IMR-90 (cell line): ENCODE results near the gene ALKBH5. TPM values are rescaled to one million over a fixed set of nuclear protein-coding genes. Genes with fewer than 3 reads are reported as not detected.

ENCODE experiments used
- ATAC-seq: fragments of 200-7000 bp; cut with Tn5 transposase; 2 replicates; pipeline ENCODE4 v1.9.1; 2020; ENCODE audit warnings: low read depth, mild to moderate bottlenecking, moderate library complexity
- BruUV-seq: library from RNA; stranded (reverse); fragments of 400-500 nt; replicated peaks from 2 replicates; lab custom pipeline; 2021; lab: Mats Ljungman, UMichigan
- CTCF ChIA-PET: fragments of 300-600 bp; formaldehyde crosslinking; extraction: SDS; loops from one replicate; lab custom pipeline; 2021; ENCODE audit warnings: antibody characterized with exemption; lab: Yijun Ruan, JAX
- POLR2A ChIA-PET: fragments of 300-600 bp; sonication (Branson Sonifier 250); formaldehyde crosslinking; loops from one replicate; lab custom pipeline; 2022; ENCODE audit warnings: antibody characterized with exemption; ENCODE audit not compliant: unreplicated experiment; lab: Charles Lee
- DNase-seq: peaks from one replicate; pipeline ENCODE4 v3.0.0; 2013
- H2AFZ ChIP-seq: replicated peaks from 2 replicates; pipeline ENCODE3; 2013; ENCODE audit warnings: low read length, mild to moderate bottlenecking; ENCODE audit not compliant: poor library complexity
- H2AK5ac ChIP-seq: 2 replicates; pipeline ENCODE4 v1.6.1; 2013; ENCODE audit warnings: low read depth, low read length, inconsistent platforms
- H2AK9ac ChIP-seq: replicated peaks from 2 replicates; pipeline ENCODE3; 2013; ENCODE audit warnings: mild to moderate bottlenecking, low read depth, low read length, moderate library complexity; ENCODE audit not compliant: poor library complexity
- H2BK120ac ChIP-seq: 2 replicates; pipeline ENCODE4 v1.6.1; 2013; ENCODE audit warnings: low read depth, low read length, inconsistent platforms
- H2BK15ac ChIP-seq: 3 replicates; pipeline ENCODE4 v1.6.1; 2013; ENCODE audit warnings: low read depth, low read length, inconsistent platforms
- H2BK20ac ChIP-seq: 2 replicates; pipeline ENCODE4 v1.6.1; 2013; ENCODE audit warnings: low read depth, mild to moderate bottlenecking, inconsistent platforms, low read length, moderate library complexity
- H2BK5ac ChIP-seq: 2 replicates; pipeline ENCODE4 v1.6.1; 2013; ENCODE audit warnings: mild to moderate bottlenecking, low read depth, low read length, inconsistent platforms; ENCODE audit not compliant: poor library complexity, severe bottlenecking
- H3K14ac ChIP-seq: replicated peaks from 2 replicates; pipeline ENCODE4 v1.6.1; 2013; ENCODE audit warnings: low read depth, low read length, inconsistent platforms
- H3K18ac ChIP-seq: 2 replicates; pipeline ENCODE4 v1.6.1; 2013; ENCODE audit warnings: low read depth, low read length, control low read depth
- H3K23ac ChIP-seq: 2 replicates; pipeline ENCODE4 v1.6.1; 2013; ENCODE audit warnings: low read depth, low read length, inconsistent platforms
- H3K27ac ChIP-seq: 2 replicates; pipeline ENCODE4 v1.5.1; 2013; ENCODE audit warnings: mild to moderate bottlenecking, control low read depth, low read length; ENCODE audit not compliant: insufficient read depth
- H3K27me3 ChIP-seq: 2 replicates; pipeline ENCODE4 v1.6.1; 2013; ENCODE audit warnings: low read length; ENCODE audit not compliant: control insufficient read depth, insufficient read depth
- H3K36me3 ChIP-seq: 2 replicates; pipeline ENCODE4 v1.6.1; 2013; ENCODE audit warnings: low read length, mixed read lengths; ENCODE audit not compliant: control insufficient read depth, insufficient read depth
- H3K4ac ChIP-seq: 2 replicates; pipeline ENCODE4 v1.6.1; 2013; ENCODE audit warnings: low read depth, low read length, inconsistent platforms
- H3K4me1 ChIP-seq: 2 replicates; pipeline ENCODE4 v1.6.1; 2013; ENCODE audit warnings: low read length, mixed read lengths; ENCODE audit not compliant: control insufficient read depth, insufficient read depth
- H3K4me2 ChIP-seq: 2 replicates; pipeline ENCODE4 v1.6.1; 2013; ENCODE audit warnings: low read depth, mild to moderate bottlenecking, control low read depth, low read length, moderate library complexity
- H3K4me3 ChIP-seq: 2 replicates; pipeline ENCODE4 v1.5.1; 2013; ENCODE audit warnings: low read depth, mild to moderate bottlenecking, control low read depth, low read length, moderate library complexity; ENCODE audit not compliant: insufficient read depth
- H3K56ac ChIP-seq: 2 replicates; pipeline ENCODE4 v1.6.1; 2013; ENCODE audit warnings: low read length, inconsistent platforms; ENCODE audit not compliant: insufficient read depth; ENCODE audit errors: extremely low read depth
- H3K79me1 ChIP-seq, 2 experiments: 2 replicates each; pipeline ENCODE4 v1.6.1; 2013; ENCODE audit warnings: low read length in 2 of 2, inconsistent platforms in 1 of 2, low read depth in 1 of 2
- H3K9ac ChIP-seq: 2 replicates; pipeline ENCODE4 v1.6.1; 2013; ENCODE audit warnings: low read depth, low read length, control low read depth
- H3K9me1 ChIP-seq: 2 replicates; pipeline ENCODE4 v1.6.1; 2013; ENCODE audit warnings: low read length, inconsistent platforms; ENCODE audit not compliant: insufficient read depth
- H3K9me3 ChIP-seq: 2 replicates; pipeline ENCODE4 v1.6.1; 2013; ENCODE audit warnings: low read length; ENCODE audit not compliant: control insufficient read depth, insufficient read depth
- H4K20me1 ChIP-seq: 2 replicates; pipeline ENCODE4 v1.6.1; 2013; ENCODE audit warnings: low read length, inconsistent platforms; ENCODE audit not compliant: insufficient read depth
- H4K5ac ChIP-seq: 2 replicates; pipeline ENCODE4 v1.6.1; 2013; ENCODE audit warnings: mild to moderate bottlenecking, low read depth, low read length, control low read depth
- H4K8ac ChIP-seq, 2 experiments: 2 replicates each; pipeline ENCODE4 v1.6.1; 2013; ENCODE audit warnings: low read depth in 2 of 2, low read length in 2 of 2, control low read depth in 1 of 2, inconsistent platforms in 1 of 2
- H4K91ac ChIP-seq: 2 replicates; pipeline ENCODE4 v1.6.1; 2013; ENCODE audit warnings: low read depth, low read length, inconsistent platforms; ENCODE audit not compliant: insufficient read depth
- BHLHE40 ChIP-seq: fragments of 150-350 bp; IDR thresholded peaks from 2 replicates; pipeline ENCODE4 v1.6.1; 2016; ENCODE audit warnings: mild to moderate bottlenecking, low read depth, low read length
- CEBPB ChIP-seq: IDR thresholded peaks from 2 replicates; pipeline ENCODE4 v1.6.1; 2012; ENCODE audit warnings: low read depth, low read length, improper control_type of control experiment
- CTCF ChIP-seq: conservative IDR thresholded peaks from 2 replicates; pipeline ENCODE4 v1.5.1; 2012; ENCODE audit warnings: mild to moderate bottlenecking, low read depth, low read length, improper control_type of control experiment
- FOS ChIP-seq: fragments of 150-350 bp; IDR thresholded peaks from 2 replicates; pipeline ENCODE4 v1.6.1; 2016; ENCODE audit warnings: low read depth, low read length
- MAFK ChIP-seq: IDR thresholded peaks from 2 replicates; pipeline ENCODE4 v1.6.1; 2012; ENCODE audit warnings: low read depth, low read length, improper control_type of control experiment
- MAZ ChIP-seq: IDR thresholded peaks from 2 replicates; pipeline ENCODE4 v1.6.1; 2012; ENCODE audit warnings: low read depth, mild to moderate bottlenecking, low read length, improper control_type of control experiment, moderate library complexity, borderline replicate concordance
- MXI1 ChIP-seq: IDR thresholded peaks from 2 replicates; pipeline ENCODE4 v1.6.1; 2012; ENCODE audit warnings: low read depth, mild to moderate bottlenecking, low read length, moderate library complexity, borderline replicate concordance
- POLR2A ChIP-seq: IDR thresholded peaks from 2 replicates; pipeline ENCODE4 v1.6.1; 2012; ENCODE audit warnings: mild to moderate bottlenecking, low read depth, low read length
- RAD21 ChIP-seq: IDR thresholded peaks from 2 replicates; pipeline ENCODE4 v1.6.1; 2012; ENCODE audit warnings: low read length, improper control_type of control experiment
- RCOR1 ChIP-seq: IDR thresholded peaks from 2 replicates; pipeline ENCODE4 v1.6.1; 2012; ENCODE audit warnings: mild to moderate bottlenecking, low read length, improper control_type of control experiment; ENCODE audit not compliant: insufficient replicate concordance
- SMC3 ChIP-seq: fragments of 150-350 bp; IDR thresholded peaks from 2 replicates; pipeline ENCODE4 v1.6.1; 2016; ENCODE audit warnings: low read depth, mild to moderate bottlenecking, antibody characterized with exemption, low read length, moderate library complexity
- WGBS, 2 experiments: methylation state at CpG; one replicate each; pipeline versions ENCODE4 v1.1.5 to v1.1.7; 2013; ENCODE audit warnings: missing lambda C conversion rate in 2 of 2; ENCODE audit not compliant: insufficient read length in 1 of 2; ENCODE audit errors: extremely low coverage in 2 of 2; 5-methylcytosine and 5-hydroxymethylcytosine counted together
- dilution Hi-C: fragments of 300-500 bp; cut with HindIII; formaldehyde crosslinking; loops from one replicate; pipeline ENCODE4 v1.14.3; 2018; ENCODE audit warnings: low sequenced_read_pairs; ENCODE audit not compliant: unreplicated experiment
- in situ Hi-C: fragments of 300-500 bp; cut with MboI; formaldehyde crosslinking; loops from 3 replicates; pipeline ENCODE4 v1.14.3; 2019; ENCODE audit warnings: low sequenced_read_pairs, inconsistent platforms, mixed read lengths
- intact Hi-C: fragments of 100-400 bp; cut with micrococcal nuclease; formaldehyde crosslinking; loops from 2 replicates; pipeline ENCODE4 v1.10.0; 2022
- polyA plus RNA-seq, 3 experiments: library from polyadenylated mRNA; depleted of rRNA; stranded (reverse); fragments of >200 nt; gene quantifications; 2 replicates each; pipeline ENCODE4 v1.2.3, GENCODE V29; 2012; ENCODE audit warnings: low replicate concordance in 1 of 3
- total RNA-seq: library from RNA; depleted of rRNA; stranded (reverse); fragments of >200 nt; gene quantifications from 2 replicates; pipeline ENCODE4 v1.2.3, GENCODE V29; 2012
- TF ChIP-seq, protein P1 (sequence below): fragments of 150-350 bp; IDR thresholded peaks from 2 replicates; pipeline ENCODE4 v1.6.1; 2017; ENCODE audit warnings: mild to moderate bottlenecking, antibody characterized with exemption, low read length, low read depth

ALKBH5 gene
- total and polyA plus RNA-seq, 2 of the 4 experiments (the other 2 are of a cell fraction) = 57.6 to 79.6 TPM

GRCh38 chr17:18148586-18148985 is 35.0 kb upstream of the ALKBH5 start:
- Histone ChIP-seq H3K36me3 (no peaks in the 10 kb centered on the region), H3K9ac (no peak overlapping the region), H4K5ac (no peak overlapping the region), H2BK5ac (no peak overlapping the region), H4K91ac (no peak overlapping the region), H2BK120ac (no peak overlapping the region), H3K9me1 (no peaks in the 10 kb centered on the region), H3K56ac (no peak overlapping the region), H2BK15ac (no peak overlapping the region), H3K79me1 (no peaks in the 10 kb centered on the region), H3K27me3 (peaks cover 8% of the 10 kb centered on the region), H3K4me2 (no peak overlapping the region), H3K4me1 (peaks cover 1% of the 10 kb centered on the region; the same call in 1 of the 2 replicates), H2AK9ac (no peak overlapping the region), H4K20me1 (no peaks in the 10 kb centered on the region), H4K8ac (no peak overlapping the region), H3K4ac (no peak overlapping the region), H3K27ac (no peak overlapping the region), H3K14ac (no peak overlapping the region), H2AFZ (no peak overlapping the region), H3K23ac (no peak overlapping the region), H3K4me3 (no peak overlapping the region), H2BK20ac (no peak overlapping the region), H3K18ac (no peak overlapping the region), H2AK5ac (no peak overlapping the region), H3K9me3 (no peaks in the 10 kb centered on the region)
- dilution Hi-C loops = no loop called here
- ChIA-PET POLR2A (no interaction called here), CTCF (no interaction called here)
- ATAC-seq = no peak
- WGBS, 2 experiments = no CpG with 5 or more reads among the region's 7 CpGs
- no peak for DNase-seq
- intact Hi-C loops = no loop called here
- TF ChIP-seq BHLHE40 (no peak), SMC3 (no peak), CEBPB (no peak), MXI1 (no peak), POLR2A (no peak), MAZ (no peak), CTCF (no peak), RCOR1 (no peak), FOS (no peak), RAD21 (no peak), MAFK (no peak)
- TF ChIP-seq, protein P1, sequence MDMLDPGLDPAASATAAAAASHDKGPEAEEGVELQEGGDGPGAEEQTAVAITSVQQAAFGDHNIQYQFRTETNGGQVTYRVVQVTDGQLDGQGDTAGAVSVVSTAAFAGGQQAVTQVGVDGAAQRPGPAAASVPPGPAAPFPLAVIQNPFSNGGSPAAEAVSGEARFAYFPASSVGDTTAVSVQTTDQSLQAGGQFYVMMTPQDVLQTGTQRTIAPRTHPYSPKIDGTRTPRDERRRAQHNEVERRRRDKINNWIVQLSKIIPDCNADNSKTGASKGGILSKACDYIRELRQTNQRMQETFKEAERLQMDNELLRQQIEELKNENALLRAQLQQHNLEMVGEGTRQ = no peak
- no TSS peak for BruUV-seq
- in situ Hi-C loops = no loop called here
